K562 (cell line): ENCODE results near the gene MVD. TPM values are rescaled to one million over a fixed set of nuclear protein-coding genes. Genes with fewer than 3 reads are reported as not detected.

Experiments used
- CSDE1 ChIP-seq, 2 experiments: fragments of 450-650 bp; IDR thresholded peaks; 2 replicates each; pipeline ENCODE4 v1.6.1; 2016; ENCODE audit warnings: mild to moderate bottlenecking in 1 of 2
- NBN ChIP-seq: fragments of 450-650 bp; IDR thresholded peaks from 2 replicates; pipeline ENCODE4 v1.6.1; 2016; ENCODE audit warnings: low read depth, mild to moderate bottlenecking
- SMAD4 ChIP-seq: fragments of 250-450 bp; sonication (Bioruptor Pico); conservative IDR thresholded peaks from 2 replicates; pipeline ENCODE4 v1.8.0; 2021; ENCODE audit warnings: inconsistent platforms, mild to moderate bottlenecking, moderate library complexity
- THRB ChIP-seq: fragments of 450-650 bp; formaldehyde crosslinking; conservative IDR thresholded peaks from 2 replicates; pipeline ENCODE4 v1.4.0; 2022; ENCODE audit warnings: mild to moderate bottlenecking, missing genetic modification characterization
- ZNF175 ChIP-seq: fragments of 200-800 bp; sonication (Bioruptor generic); IDR thresholded peaks from 2 replicates; pipeline ENCODE4 v1.6.1; 2016; ENCODE audit warnings: low read depth, mild to moderate bottlenecking, missing genetic modification characterization, missing compliant biosample characterization
- polyA plus RNA-seq, 8 experiments: library from polyadenylated mRNA; depleted of rRNA in 4 of 8; stranded (reverse) in 5 of 8; unstranded in 3 of 8; fragments of >200 nt; fragmentation: Nextera tagmentation in 2 of 8; fragmentation: Illumina TruSeq in 1 of 8; extraction: Ambion mirVana in 2 of 8; extraction: Trizol in 1 of 8; gene quantifications; 2 replicates each; pipeline versions ENCODE4 v1.2.1 to v1.2.3, GENCODE V29; 2011 to 2014; ENCODE audit warnings: inconsistent platforms in 1 of 8, missing spikeins in 1 of 8
- total RNA-seq, 7 experiments: library from RNA; depleted of rRNA in 6 of 7; stranded (reverse); fragments of >200 nt in 6 of 7; fragmentation: Illumina TruSeq in 2 of 7; extraction: Trizol in 2 of 7; gene quantifications; 2 replicates each; pipeline versions ENCODE4 v1.2.1 to v1.2.3, GENCODE V29; 2011 to 2021; ENCODE audit warnings: low replicate concordance in 1 of 7
- TF ChIP-seq, protein P1 (sequence below): fragments of 250-450 bp; sonication (Bioruptor Pico); IDR thresholded peaks from 2 replicates; pipeline ENCODE4 v1.4.0; 2020
- TF ChIP-seq, protein P2 (sequence below): fragments of 200-800 bp; sonication (Bioruptor generic); IDR thresholded peaks from 2 replicates; pipeline ENCODE4 v1.6.1; 2017; ENCODE audit warnings: missing genetic modification characterization, missing compliant biosample characterization
- TF ChIP-seq, protein P3 (sequence below): IDR thresholded peaks from 2 replicates; pipeline ENCODE4 v1.6.1; 2011; ENCODE audit not compliant: insufficient read length; ENCODE audit errors: extremely low read depth
- TF ChIP-seq, protein P4 (sequence below): fragments of 450-650 bp; IDR thresholded peaks from 2 replicates; pipeline ENCODE4 v1.6.1; 2017; ENCODE audit warnings: antibody characterized with exemption, mild to moderate bottlenecking
- TF ChIP-seq, protein P5 (sequence below): fragments of 250-450 bp; sonication (Bioruptor Pico); IDR thresholded peaks from 2 replicates; pipeline ENCODE4 v1.5.0; 2021; ENCODE audit warnings: mild to moderate bottlenecking, borderline replicate concordance

MVD gene
- total and polyA plus RNA-seq, 9 of the 15 experiments (the other 6 are each of a cell fraction or from before 2014, with no cell fraction given): 12.2 to 141 (median 45.3) TPM

- TF ChIP-seq, protein P1, sequence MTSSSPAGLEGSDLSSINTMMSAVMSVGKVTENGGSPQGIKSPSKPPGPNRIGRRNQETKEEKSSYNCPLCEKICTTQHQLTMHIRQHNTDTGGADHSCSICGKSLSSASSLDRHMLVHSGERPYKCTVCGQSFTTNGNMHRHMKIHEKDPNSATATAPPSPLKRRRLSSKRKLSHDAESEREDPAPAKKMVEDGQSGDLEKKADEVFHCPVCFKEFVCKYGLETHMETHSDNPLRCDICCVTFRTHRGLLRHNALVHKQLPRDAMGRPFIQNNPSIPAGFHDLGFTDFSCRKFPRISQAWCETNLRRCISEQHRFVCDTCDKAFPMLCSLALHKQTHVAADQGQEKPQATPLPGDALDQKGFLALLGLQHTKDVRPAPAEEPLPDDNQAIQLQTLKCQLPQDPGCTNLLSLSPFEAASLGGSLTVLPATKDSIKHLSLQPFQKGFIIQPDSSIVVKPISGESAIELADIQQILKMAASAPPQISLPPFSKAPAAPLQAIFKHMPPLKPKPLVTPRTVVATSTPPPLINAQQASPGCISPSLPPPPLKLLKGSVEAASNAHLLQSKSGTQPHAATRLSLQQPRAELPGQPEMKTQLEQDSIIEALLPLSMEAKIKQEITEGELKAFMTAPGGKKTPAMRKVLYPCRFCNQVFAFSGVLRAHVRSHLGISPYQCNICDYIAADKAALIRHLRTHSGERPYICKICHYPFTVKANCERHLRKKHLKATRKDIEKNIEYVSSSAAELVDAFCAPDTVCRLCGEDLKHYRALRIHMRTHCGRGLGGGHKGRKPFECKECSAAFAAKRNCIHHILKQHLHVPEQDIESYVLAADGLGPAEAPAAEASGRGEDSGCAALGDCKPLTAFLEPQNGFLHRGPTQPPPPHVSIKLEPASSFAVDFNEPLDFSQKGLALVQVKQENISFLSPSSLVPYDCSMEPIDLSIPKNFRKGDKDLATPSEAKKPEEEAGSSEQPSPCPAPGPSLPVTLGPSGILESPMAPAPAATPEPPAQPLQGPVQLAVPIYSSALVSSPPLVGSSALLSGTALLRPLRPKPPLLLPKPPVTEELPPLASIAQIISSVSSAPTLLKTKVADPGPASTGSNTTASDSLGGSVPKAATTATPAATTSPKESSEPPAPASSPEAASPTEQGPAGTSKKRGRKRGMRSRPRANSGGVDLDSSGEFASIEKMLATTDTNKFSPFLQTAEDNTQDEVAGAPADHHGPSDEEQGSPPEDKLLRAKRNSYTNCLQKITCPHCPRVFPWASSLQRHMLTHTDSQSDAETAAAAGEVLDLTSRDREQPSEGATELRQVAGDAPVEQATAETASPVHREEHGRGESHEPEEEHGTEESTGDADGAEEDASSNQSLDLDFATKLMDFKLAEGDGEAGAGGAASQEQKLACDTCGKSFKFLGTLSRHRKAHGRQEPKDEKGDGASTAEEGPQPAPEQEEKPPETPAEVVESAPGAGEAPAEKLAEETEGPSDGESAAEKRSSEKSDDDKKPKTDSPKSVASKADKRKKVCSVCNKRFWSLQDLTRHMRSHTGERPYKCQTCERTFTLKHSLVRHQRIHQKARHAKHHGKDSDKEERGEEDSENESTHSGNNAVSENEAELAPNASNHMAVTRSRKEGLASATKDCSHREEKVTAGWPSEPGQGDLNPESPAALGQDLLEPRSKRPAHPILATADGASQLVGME (CRISPR knock-in tag): no peak
- TF ChIP-seq ZNF175 (CRISPR knock-in tag): no peak
- TF ChIP-seq, protein P2, sequence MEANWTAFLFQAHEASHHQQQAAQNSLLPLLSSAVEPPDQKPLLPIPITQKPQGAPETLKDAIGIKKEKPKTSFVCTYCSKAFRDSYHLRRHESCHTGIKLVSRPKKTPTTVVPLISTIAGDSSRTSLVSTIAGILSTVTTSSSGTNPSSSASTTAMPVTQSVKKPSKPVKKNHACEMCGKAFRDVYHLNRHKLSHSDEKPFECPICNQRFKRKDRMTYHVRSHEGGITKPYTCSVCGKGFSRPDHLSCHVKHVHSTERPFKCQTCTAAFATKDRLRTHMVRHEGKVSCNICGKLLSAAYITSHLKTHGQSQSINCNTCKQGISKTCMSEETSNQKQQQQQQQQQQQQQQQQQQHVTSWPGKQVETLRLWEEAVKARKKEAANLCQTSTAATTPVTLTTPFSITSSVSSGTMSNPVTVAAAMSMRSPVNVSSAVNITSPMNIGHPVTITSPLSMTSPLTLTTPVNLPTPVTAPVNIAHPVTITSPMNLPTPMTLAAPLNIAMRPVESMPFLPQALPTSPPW (CRISPR knock-in tag): peak; percentile 90
- no peak for TF ChIP-seq SMAD4 (CRISPR knock-in tag)
- TF ChIP-seq, protein P3, sequence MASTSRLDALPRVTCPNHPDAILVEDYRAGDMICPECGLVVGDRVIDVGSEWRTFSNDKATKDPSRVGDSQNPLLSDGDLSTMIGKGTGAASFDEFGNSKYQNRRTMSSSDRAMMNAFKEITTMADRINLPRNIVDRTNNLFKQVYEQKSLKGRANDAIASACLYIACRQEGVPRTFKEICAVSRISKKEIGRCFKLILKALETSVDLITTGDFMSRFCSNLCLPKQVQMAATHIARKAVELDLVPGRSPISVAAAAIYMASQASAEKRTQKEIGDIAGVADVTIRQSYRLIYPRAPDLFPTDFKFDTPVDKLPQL: no peak
- TF ChIP-seq NBN: no peak
- TF ChIP-seq, protein P4, sequence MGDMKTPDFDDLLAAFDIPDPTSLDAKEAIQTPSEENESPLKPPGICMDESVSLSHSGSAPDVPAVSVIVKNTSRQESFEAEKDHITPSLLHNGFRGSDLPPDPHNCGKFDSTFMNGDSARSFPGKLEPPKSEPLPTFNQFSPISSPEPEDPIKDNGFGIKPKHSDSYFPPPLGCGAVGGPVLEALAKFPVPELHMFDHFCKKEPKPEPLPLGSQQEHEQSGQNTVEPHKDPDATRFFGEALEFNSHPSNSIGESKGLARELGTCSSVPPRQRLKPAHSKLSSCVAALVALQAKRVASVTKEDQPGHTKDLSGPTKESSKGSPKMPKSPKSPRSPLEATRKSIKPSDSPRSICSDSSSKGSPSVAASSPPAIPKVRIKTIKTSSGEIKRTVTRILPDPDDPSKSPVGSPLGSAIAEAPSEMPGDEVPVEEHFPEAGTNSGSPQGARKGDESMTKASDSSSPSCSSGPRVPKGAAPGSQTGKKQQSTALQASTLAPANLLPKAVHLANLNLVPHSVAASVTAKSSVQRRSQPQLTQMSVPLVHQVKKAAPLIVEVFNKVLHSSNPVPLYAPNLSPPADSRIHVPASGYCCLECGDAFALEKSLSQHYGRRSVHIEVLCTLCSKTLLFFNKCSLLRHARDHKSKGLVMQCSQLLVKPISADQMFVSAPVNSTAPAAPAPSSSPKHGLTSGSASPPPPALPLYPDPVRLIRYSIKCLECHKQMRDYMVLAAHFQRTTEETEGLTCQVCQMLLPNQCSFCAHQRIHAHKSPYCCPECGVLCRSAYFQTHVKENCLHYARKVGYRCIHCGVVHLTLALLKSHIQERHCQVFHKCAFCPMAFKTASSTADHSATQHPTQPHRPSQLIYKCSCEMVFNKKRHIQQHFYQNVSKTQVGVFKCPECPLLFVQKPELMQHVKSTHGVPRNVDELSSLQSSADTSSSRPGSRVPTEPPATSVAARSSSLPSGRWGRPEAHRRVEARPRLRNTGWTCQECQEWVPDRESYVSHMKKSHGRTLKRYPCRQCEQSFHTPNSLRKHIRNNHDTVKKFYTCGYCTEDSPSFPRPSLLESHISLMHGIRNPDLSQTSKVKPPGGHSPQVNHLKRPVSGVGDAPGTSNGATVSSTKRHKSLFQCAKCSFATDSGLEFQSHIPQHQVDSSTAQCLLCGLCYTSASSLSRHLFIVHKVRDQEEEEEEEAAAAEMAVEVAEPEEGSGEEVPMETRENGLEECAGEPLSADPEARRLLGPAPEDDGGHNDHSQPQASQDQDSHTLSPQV: no peak
- TF ChIP-seq CSDE1 (IDR thresholded peaks at IDR 0.05): no peak
- TF ChIP-seq, protein P5, sequence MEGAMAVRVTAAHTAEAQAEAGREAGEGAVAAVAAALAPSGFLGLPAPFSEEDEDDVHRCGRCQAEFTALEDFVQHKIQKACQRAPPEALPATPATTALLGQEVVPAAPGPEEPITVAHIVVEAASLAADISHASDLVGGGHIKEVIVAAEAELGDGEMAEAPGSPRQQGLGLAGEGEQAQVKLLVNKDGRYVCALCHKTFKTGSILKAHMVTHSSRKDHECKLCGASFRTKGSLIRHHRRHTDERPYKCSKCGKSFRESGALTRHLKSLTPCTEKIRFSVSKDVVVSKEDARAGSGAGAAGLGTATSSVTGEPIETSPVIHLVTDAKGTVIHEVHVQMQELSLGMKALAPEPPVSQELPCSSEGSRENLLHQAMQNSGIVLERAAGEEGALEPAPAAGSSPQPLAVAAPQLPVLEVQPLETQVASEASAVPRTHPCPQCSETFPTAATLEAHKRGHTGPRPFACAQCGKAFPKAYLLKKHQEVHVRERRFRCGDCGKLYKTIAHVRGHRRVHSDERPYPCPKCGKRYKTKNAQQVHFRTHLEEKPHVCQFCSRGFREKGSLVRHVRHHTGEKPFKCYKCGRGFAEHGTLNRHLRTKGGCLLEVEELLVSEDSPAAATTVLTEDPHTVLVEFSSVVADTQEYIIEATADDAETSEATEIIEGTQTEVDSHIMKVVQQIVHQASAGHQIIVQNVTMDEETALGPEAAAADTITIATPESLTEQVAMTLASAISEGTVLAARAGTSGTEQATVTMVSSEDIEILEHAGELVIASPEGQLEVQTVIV: no peak
- no peak for TF ChIP-seq THRB (CRISPR knock-in tag)
These were observed 12.1 kb downstream of the MVD start, which contains the start of gene CYBA (continued) for GRCh38 chr16:88650749-88651275.
